ENCODE results near the gene EXOC4. TPM values are rescaled to one million over a fixed set of nuclear protein-coding genes. Genes with fewer than 3 reads are reported as not detected.

The EXOC4 gene
- polyA plus RNA-seq, 2 donors: 11.1 to 19.0 TPM

GRCh38 chr7:133391206-133391605 lies 138.3 kb downstream of the EXOC4 start:
- Histone ChIP-seq H3K36me3 (ENCODE audit: control insufficient read depth in 2 of 2, insufficient read depth in 2 of 2, low read length in 1 of 2) (no peaks in the 10 kb centered on the region), H3K9me3 (ENCODE audit: control insufficient read depth in 2 of 2, insufficient read depth in 1 of 2, low read depth in 1 of 2, low read length in 1 of 2) (no peaks in the 10 kb centered on the region), H3K4me1 (ENCODE audit: control insufficient read depth in 2 of 2, insufficient read depth in 2 of 2, low read length in 1 of 2) (no peaks in the 10 kb centered on the region), H3K27me3 (ENCODE audit: control insufficient read depth in 1 of 2, insufficient read depth in 2 of 2, low read length in 2 of 2) (no peaks in the 10 kb centered on the region), H3K4me3 (ENCODE audit: low read depth in 1 of 2, low read length in 2 of 2) (no peak overlapping the region), H3K27ac (ENCODE audit: low read depth in 2 of 2, low read length in 1 of 2) (no peak overlapping the region)
- WGBS, 2 donors: 82 to 86% methylated on average over 11 of the region's 11 CpGs

- Histone ChIP-seq H3K4me3 (ENCODE audit: low read depth in 1 of 2, low read length in 2 of 2) (no peak overlapping the region), H3K9me3 (ENCODE audit: control insufficient read depth in 2 of 2, insufficient read depth in 1 of 2, low read depth in 1 of 2, low read length in 1 of 2) (no peaks in the 10 kb centered on the region), H3K27ac (ENCODE audit: low read depth in 2 of 2, low read length in 1 of 2) (no peak overlapping the region), H3K27me3 (ENCODE audit: control insufficient read depth in 1 of 2, insufficient read depth in 2 of 2, low read length in 2 of 2) (no peaks in the 10 kb centered on the region), H3K4me1 (ENCODE audit: control insufficient read depth in 2 of 2, insufficient read depth in 2 of 2, low read length in 1 of 2) (no peaks in the 10 kb centered on the region), H3K36me3 (ENCODE audit: control insufficient read depth in 2 of 2, insufficient read depth in 2 of 2, low read length in 1 of 2) (no peaks in the 10 kb centered on the region)
- WGBS, 2 donors: 73 to 76% methylated on average over 1 of the region's 1 CpG
These were observed 141.5 kb downstream of the EXOC4 start for GRCh38 chr7:133394369-133394768.

- Histone ChIP-seq H3K4me3 (ENCODE audit: low read depth in 1 of 2, low read length in 2 of 2) (no peak overlapping the region), H3K4me1 (ENCODE audit: control insufficient read depth in 2 of 2, insufficient read depth in 2 of 2, low read length in 1 of 2) (no peaks in the 10 kb centered on the region), H3K36me3 (ENCODE audit: control insufficient read depth in 2 of 2, insufficient read depth in 2 of 2, low read length in 1 of 2) (no peaks in the 10 kb centered on the region), H3K27ac (ENCODE audit: low read depth in 2 of 2, low read length in 1 of 2) (no peak overlapping the region), H3K9me3 (ENCODE audit: control insufficient read depth in 2 of 2, insufficient read depth in 1 of 2, low read depth in 1 of 2, low read length in 1 of 2) (no peaks in the 10 kb centered on the region), H3K27me3 (ENCODE audit: control insufficient read depth in 1 of 2, insufficient read depth in 2 of 2, low read length in 2 of 2) (no peaks in the 10 kb centered on the region)
- 71 to 76% methylated on average over 1 of the region's 1 CpG for WGBS, 2 donors
These were observed 142.7 kb downstream of the EXOC4 start for GRCh38 chr7:133395551-133395950.

GRCh38 chr7:133398506-133398905 lies 145.6 kb downstream of the EXOC4 start:
- no peak overlapping the region for H3K4me3 ChIP-seq (ENCODE audit: low read depth in 1 of 2, low read length in 2 of 2)
- H3K36me3 ChIP-seq (ENCODE audit: control insufficient read depth in 2 of 2, insufficient read depth in 2 of 2, low read length in 1 of 2): no peaks in the 10 kb centered on the region
- WGBS, 2 donors: 93 to 94% methylated on average over 3 of the region's 3 CpGs
- H3K9me3 ChIP-seq (ENCODE audit: control insufficient read depth in 2 of 2, insufficient read depth in 1 of 2, low read depth in 1 of 2, low read length in 1 of 2): no peaks in the 10 kb centered on the region
- no peak overlapping the region for H3K27ac ChIP-seq (ENCODE audit: low read depth in 2 of 2, low read length in 1 of 2)
- H3K27me3 ChIP-seq (ENCODE audit: control insufficient read depth in 1 of 2, insufficient read depth in 2 of 2, low read length in 2 of 2): no peaks in the 10 kb centered on the region
- H3K4me1 ChIP-seq (ENCODE audit: control insufficient read depth in 2 of 2, insufficient read depth in 2 of 2, low read length in 1 of 2): no peaks in the 10 kb centered on the region

GRCh38 chr7:133401225-133401624 lies 148.3 kb downstream of the EXOC4 start:
- Histone ChIP-seq H3K4me3 (ENCODE audit: low read depth in 1 of 2, low read length in 2 of 2) (no peak overlapping the region), H3K9me3 (ENCODE audit: control insufficient read depth in 2 of 2, insufficient read depth in 1 of 2, low read depth in 1 of 2, low read length in 1 of 2) (no peaks in the 10 kb centered on the region), H3K27ac (ENCODE audit: low read depth in 2 of 2, low read length in 1 of 2) (no peak overlapping the region), H3K4me1 (ENCODE audit: control insufficient read depth in 2 of 2, insufficient read depth in 2 of 2, low read length in 1 of 2) (no peaks in the 10 kb centered on the region), H3K36me3 (ENCODE audit: control insufficient read depth in 2 of 2, insufficient read depth in 2 of 2, low read length in 1 of 2) (no peaks in the 10 kb centered on the region), H3K27me3 (ENCODE audit: control insufficient read depth in 1 of 2, insufficient read depth in 2 of 2, low read length in 2 of 2) (no peaks in the 10 kb centered on the region)
- WGBS, 2 donors: 95 to 100% methylated on average over 1 of the region's 1 CpG

GRCh38 chr7:133408212-133408611 lies 155.3 kb downstream of the EXOC4 start:
- Histone ChIP-seq H3K4me3 (ENCODE audit: low read depth in 1 of 2, low read length in 2 of 2) (no peak overlapping the region), H3K9me3 (ENCODE audit: control insufficient read depth in 2 of 2, insufficient read depth in 1 of 2, low read depth in 1 of 2, low read length in 1 of 2) (no peaks in the 10 kb centered on the region), H3K27me3 (ENCODE audit: control insufficient read depth in 1 of 2, insufficient read depth in 2 of 2, low read length in 2 of 2) (no peaks in the 10 kb centered on the region), H3K27ac (ENCODE audit: low read depth in 2 of 2, low read length in 1 of 2) (no peak overlapping the region), H3K36me3 (ENCODE audit: control insufficient read depth in 2 of 2, insufficient read depth in 2 of 2, low read length in 1 of 2) (no peaks in the 10 kb centered on the region), H3K4me1 (ENCODE audit: control insufficient read depth in 2 of 2, insufficient read depth in 2 of 2, low read length in 1 of 2) (no peaks in the 10 kb centered on the region)
- 96 to 100% methylated on average over 2 of the region's 2 CpGs for WGBS, 2 donors

- H3K36me3 ChIP-seq (ENCODE audit: control insufficient read depth in 2 of 2, insufficient read depth in 2 of 2, low read length in 1 of 2): no peaks in the 10 kb centered on the region
- 62 to 64% methylated on average over 2 of the region's 2 CpGs for WGBS, 2 donors
- no peaks in the 10 kb centered on the region for H3K27me3 ChIP-seq (ENCODE audit: control insufficient read depth in 1 of 2, insufficient read depth in 2 of 2, low read length in 2 of 2)
- H3K9me3 ChIP-seq (ENCODE audit: control insufficient read depth in 2 of 2, insufficient read depth in 1 of 2, low read depth in 1 of 2, low read length in 1 of 2): no peaks in the 10 kb centered on the region
- H3K4me1 ChIP-seq (ENCODE audit: control insufficient read depth in 2 of 2, insufficient read depth in 2 of 2, low read length in 1 of 2): no peaks in the 10 kb centered on the region
- H3K27ac ChIP-seq (ENCODE audit: low read depth in 2 of 2, low read length in 1 of 2): no peak overlapping the region
- no peak overlapping the region for H3K4me3 ChIP-seq (ENCODE audit: low read depth in 1 of 2, low read length in 2 of 2)
These were observed 156.5 kb downstream of the EXOC4 start for GRCh38 chr7:133409421-133409820.

- Histone ChIP-seq H3K4me3 (ENCODE audit: low read depth in 1 of 2, low read length in 2 of 2) (no peak overlapping the region), H3K4me1 (ENCODE audit: control insufficient read depth in 2 of 2, insufficient read depth in 2 of 2, low read length in 1 of 2) (no peaks in the 10 kb centered on the region), H3K27ac (ENCODE audit: low read depth in 2 of 2, low read length in 1 of 2) (no peak overlapping the region), H3K9me3 (ENCODE audit: control insufficient read depth in 2 of 2, insufficient read depth in 1 of 2, low read depth in 1 of 2, low read length in 1 of 2) (no peaks in the 10 kb centered on the region), H3K36me3 (ENCODE audit: control insufficient read depth in 2 of 2, insufficient read depth in 2 of 2, low read length in 1 of 2) (no peaks in the 10 kb centered on the region), H3K27me3 (ENCODE audit: control insufficient read depth in 1 of 2, insufficient read depth in 2 of 2, low read length in 2 of 2) (no peaks in the 10 kb centered on the region)
- 93 to 97% methylated on average over 1 of the region's 1 CpG for WGBS, 2 donors
These were observed 157.1 kb downstream of the EXOC4 start for GRCh38 chr7:133409966-133410365.

- no peaks in the 10 kb centered on the region for H3K27me3 ChIP-seq (ENCODE audit: control insufficient read depth in 1 of 2, insufficient read depth in 2 of 2, low read length in 2 of 2)
- no peak overlapping the region for H3K4me3 ChIP-seq (ENCODE audit: low read depth in 1 of 2, low read length in 2 of 2)
- no peak overlapping the region for H3K27ac ChIP-seq (ENCODE audit: low read depth in 2 of 2, low read length in 1 of 2)
- no peaks in the 10 kb centered on the region for H3K36me3 ChIP-seq (ENCODE audit: control insufficient read depth in 2 of 2, insufficient read depth in 2 of 2, low read length in 1 of 2)
- WGBS, 2 donors: 63 to 65% methylated on average over 2 of the region's 2 CpGs
- no peaks in the 10 kb centered on the region for H3K4me1 ChIP-seq (ENCODE audit: control insufficient read depth in 2 of 2, insufficient read depth in 2 of 2, low read length in 1 of 2)
- no peaks in the 10 kb centered on the region for H3K9me3 ChIP-seq (ENCODE audit: control insufficient read depth in 2 of 2, insufficient read depth in 1 of 2, low read depth in 1 of 2, low read length in 1 of 2)
These were observed 158.5 kb downstream of the EXOC4 start for GRCh38 chr7:133411395-133411794.

- 72 to 77% methylated on average over 3 of the region's 3 CpGs for WGBS, 2 donors
- Histone ChIP-seq H3K4me1 (ENCODE audit: control insufficient read depth in 2 of 2, insufficient read depth in 2 of 2, low read length in 1 of 2) (no peaks in the 10 kb centered on the region), H3K27ac (ENCODE audit: low read depth in 2 of 2, low read length in 1 of 2) (no peak overlapping the region), H3K4me3 (ENCODE audit: low read depth in 1 of 2, low read length in 2 of 2) (no peak overlapping the region), H3K9me3 (ENCODE audit: control insufficient read depth in 2 of 2, insufficient read depth in 1 of 2, low read depth in 1 of 2, low read length in 1 of 2) (no peaks in the 10 kb centered on the region), H3K27me3 (ENCODE audit: control insufficient read depth in 1 of 2, insufficient read depth in 2 of 2, low read length in 2 of 2) (no peaks in the 10 kb centered on the region), H3K36me3 (ENCODE audit: control insufficient read depth in 2 of 2, insufficient read depth in 2 of 2, low read length in 1 of 2) (no peaks in the 10 kb centered on the region)
These were observed 160.1 kb downstream of the EXOC4 start for GRCh38 chr7:133412942-133413341.
